Osteocyte (in vitro differentiated cells): Measurements from ENCODE around the gene MVD. TPM values are rescaled to one million over a fixed set of nuclear protein-coding genes. Genes with fewer than 3 reads are reported as not detected.
A peak's percentile ranks its signal among the peaks of the same experiment; 100 is the strongest.

Experiments used
- DNase-seq: peaks from one replicate; pipeline ENCODE4 v3.0.0; 2021; ENCODE audit warnings: mixed read lengths; ENCODE audit not compliant: unreplicated experiment; ENCODE audit errors: extremely low spot score
- H3K27ac Mint-ChIP-seq: one replicate; pipeline ENCODE4 v1.8.0; 2021; ENCODE audit warnings: mild to moderate bottlenecking, mixed read lengths; ENCODE audit not compliant: unreplicated experiment
- H3K27me3 Mint-ChIP-seq: one replicate; pipeline ENCODE4 v1.8.0; 2021; ENCODE audit warnings: mixed read lengths; ENCODE audit not compliant: unreplicated experiment
- H3K36me3 Mint-ChIP-seq: one replicate; pipeline ENCODE4 v1.8.0; 2021; ENCODE audit warnings: mixed read lengths; ENCODE audit not compliant: unreplicated experiment
- H3K4me1 Mint-ChIP-seq: one replicate; pipeline ENCODE4 v1.8.0; 2021; ENCODE audit warnings: mixed read lengths; ENCODE audit not compliant: unreplicated experiment
- H3K4me3 Mint-ChIP-seq: one replicate; pipeline ENCODE4 v1.8.0; 2021; ENCODE audit warnings: mild to moderate bottlenecking, moderate library complexity, mixed read lengths; ENCODE audit not compliant: unreplicated experiment
- H3K9me3 Mint-ChIP-seq: one replicate; pipeline ENCODE4 v1.8.0; 2021; ENCODE audit warnings: mixed read lengths; ENCODE audit not compliant: unreplicated experiment
- total RNA-seq: library from RNA; stranded (reverse); gene quantifications from 2 replicates; pipeline ENCODE4 v1.2.1, GENCODE V29; 2021
- TF ChIP-seq, protein P1 (sequence below): fragments of 200-600 bp; sonication (generic); IDR thresholded peaks from 2 replicates; pipeline ENCODE4 v1.5.0; 2021; ENCODE audit warnings: antibody characterized with exemption, mild to moderate bottlenecking, moderate library complexity

MVD gene
- total RNA-seq, 1 donor from 2014 or later = 32.8 TPM

DNA sequence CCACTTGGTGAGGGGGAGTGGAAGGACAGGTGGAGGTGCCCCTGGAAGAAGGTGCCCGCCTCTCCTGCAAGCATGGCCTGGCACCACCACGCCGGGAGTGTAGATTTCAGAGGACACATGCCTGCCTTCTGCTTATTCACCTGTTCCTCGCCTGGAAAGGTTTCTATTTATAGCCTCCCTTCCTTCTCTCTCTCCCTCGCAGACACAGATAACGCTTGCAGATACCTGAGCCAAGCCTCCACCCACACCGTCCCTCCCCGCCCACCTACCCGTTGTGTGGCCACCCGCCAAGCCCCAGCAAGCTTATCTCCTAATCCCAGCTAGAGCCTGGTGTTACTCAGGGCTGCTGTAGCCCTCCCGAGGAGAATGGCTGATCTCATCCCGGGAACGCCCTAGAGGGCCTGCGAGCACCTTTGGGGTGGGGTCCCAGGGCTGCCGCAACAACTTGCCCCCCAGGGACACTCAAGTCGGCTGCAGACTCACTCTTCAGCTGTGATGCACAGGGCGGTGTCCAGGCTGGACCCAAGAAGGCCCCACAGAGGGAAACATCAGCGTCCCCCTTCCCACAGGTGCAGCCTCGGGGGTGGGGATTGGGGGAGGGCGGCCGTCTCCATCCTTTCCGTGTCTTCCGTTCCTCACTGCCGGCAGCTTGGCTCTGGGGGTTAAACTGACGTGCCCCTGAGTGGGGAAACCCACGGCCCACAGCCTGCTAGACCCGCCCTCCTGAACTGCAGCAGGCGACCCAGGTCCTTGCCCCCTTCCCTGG lies 25.3 kb upstream of the MVD start:
- no peak for DNase-seq
- H3K4me1 Mint-ChIP-seq = peaks cover 2% of the 10 kb centered on the region
- no peaks in the 10 kb centered on the region for H3K9me3 Mint-ChIP-seq
- H3K27me3 Mint-ChIP-seq = peaks cover 42% of the 10 kb centered on the region
- H3K27ac Mint-ChIP-seq = no peak overlapping the region
- H3K4me3 Mint-ChIP-seq = no peak overlapping the region
- TF ChIP-seq, protein P1, sequence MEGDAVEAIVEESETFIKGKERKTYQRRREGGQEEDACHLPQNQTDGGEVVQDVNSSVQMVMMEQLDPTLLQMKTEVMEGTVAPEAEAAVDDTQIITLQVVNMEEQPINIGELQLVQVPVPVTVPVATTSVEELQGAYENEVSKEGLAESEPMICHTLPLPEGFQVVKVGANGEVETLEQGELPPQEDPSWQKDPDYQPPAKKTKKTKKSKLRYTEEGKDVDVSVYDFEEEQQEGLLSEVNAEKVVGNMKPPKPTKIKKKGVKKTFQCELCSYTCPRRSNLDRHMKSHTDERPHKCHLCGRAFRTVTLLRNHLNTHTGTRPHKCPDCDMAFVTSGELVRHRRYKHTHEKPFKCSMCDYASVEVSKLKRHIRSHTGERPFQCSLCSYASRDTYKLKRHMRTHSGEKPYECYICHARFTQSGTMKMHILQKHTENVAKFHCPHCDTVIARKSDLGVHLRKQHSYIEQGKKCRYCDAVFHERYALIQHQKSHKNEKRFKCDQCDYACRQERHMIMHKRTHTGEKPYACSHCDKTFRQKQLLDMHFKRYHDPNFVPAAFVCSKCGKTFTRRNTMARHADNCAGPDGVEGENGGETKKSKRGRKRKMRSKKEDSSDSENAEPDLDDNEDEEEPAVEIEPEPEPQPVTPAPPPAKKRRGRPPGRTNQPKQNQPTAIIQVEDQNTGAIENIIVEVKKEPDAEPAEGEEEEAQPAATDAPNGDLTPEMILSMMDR = no peak
- no peaks in the 10 kb centered on the region for H3K36me3 Mint-ChIP-seq

DNA sequence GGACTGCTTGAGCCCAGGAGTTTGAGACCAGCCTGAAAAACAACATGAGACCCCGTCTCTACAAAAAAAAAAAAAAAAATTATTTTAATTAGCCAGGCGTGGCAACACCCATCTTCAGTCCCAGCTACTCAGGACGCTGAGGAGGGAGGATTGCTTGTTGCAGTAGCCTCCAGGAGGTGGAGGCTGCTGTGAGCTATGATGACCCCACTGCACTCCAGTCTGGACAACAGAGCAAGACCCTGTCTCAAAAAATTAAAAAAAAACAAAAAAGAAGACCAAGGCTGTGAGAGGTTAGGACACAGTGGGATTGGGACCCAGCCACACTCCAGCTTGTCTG lies 24.8 kb upstream of the MVD start:
- DNase-seq = no peak
- no peak overlapping the region for H3K4me3 Mint-ChIP-seq
- H3K9me3 Mint-ChIP-seq = no peaks in the 10 kb centered on the region
- H3K36me3 Mint-ChIP-seq = no peaks in the 10 kb centered on the region
- TF ChIP-seq, protein P1 = no peak
- H3K27ac Mint-ChIP-seq = no peak overlapping the region
- peaks cover 2% of the 10 kb centered on the region for H3K4me1 Mint-ChIP-seq
- H3K27me3 Mint-ChIP-seq = peaks cover 42% of the 10 kb centered on the region

DNA sequence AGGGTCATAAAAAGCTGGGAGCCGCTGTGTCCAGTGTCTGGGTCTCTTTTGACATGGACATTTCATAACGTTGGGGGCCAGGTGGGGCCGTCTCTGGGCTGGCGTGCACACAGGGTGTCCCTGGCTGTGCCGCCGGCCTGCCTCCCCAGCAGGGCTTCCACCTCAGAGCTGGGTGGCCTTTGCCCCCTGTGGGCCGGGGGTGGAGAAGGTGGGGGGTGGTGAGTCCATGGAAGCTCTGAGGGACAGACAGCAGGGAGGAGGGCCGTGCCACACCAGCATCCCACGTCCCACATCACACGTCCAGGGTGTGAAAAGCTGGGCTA lies 24.3 kb upstream of the MVD start:
- Mint-ChIP-seq H3K27me3 (peaks cover 44% of the 10 kb centered on the region), H3K4me3 (no peak overlapping the region), H3K27ac (no peak overlapping the region), H3K9me3 (no peaks in the 10 kb centered on the region), H3K36me3 (no peaks in the 10 kb centered on the region), H3K4me1 (peaks cover 2% of the 10 kb centered on the region)
- TF ChIP-seq, protein P1 = no peak
- DNase-seq = no peak

DNA sequence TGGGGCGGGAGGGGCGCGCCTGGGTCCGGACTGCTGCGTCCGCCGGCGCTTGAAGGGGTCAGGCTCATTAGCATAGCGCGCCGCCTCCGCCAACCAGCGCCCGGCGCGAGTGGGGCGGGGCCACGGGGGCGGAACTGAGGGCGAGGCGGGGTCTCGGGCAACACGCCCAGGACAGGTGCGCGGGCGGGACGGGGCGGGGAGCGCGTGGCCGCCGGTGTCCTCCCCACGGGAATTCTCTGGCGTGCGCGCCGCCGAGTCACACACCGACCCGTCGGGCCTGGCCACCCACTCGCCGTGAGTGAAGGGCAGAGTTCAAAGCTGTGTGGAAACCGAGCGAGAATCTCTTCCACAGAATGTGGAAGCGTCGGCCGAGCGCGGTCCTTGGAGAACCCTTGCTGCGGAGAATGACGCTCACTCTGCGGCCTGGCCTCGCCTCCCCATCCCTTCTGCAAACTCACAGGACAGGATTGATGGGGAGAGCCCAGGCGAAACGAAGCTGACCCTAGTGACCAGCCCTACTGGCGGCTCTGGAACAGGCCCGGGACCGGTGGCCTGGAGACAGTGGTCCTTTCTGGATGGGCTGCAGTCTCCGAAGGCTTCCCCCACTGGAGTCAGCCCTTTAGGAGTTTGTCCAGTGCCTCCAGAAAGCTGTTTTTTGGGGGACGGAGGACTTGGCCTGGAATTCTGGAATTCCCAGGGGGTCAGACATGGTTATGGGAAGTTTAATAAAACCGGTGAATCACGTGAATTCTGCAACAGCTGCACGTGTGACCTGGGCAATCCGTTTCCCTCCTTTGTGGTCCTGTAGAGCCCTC lies 23.8 kb upstream of the MVD start, which contains the start of gene SNAI3:
Gene SNAI3, minus strand, starts transcription at position 69 of the 815 bp plus-strand sequence. CDS start 101 bp downstream, outside the sequence.
- no peak for DNase-seq
- no peaks in the 10 kb centered on the region for H3K9me3 Mint-ChIP-seq
- peaks cover 2% of the 10 kb centered on the region for H3K4me1 Mint-ChIP-seq
- no peaks in the 10 kb centered on the region for H3K36me3 Mint-ChIP-seq
- no peak within 1 kb of the TSS for H3K27ac Mint-ChIP-seq
- TF ChIP-seq, protein P1 = no peak
- peaks cover 44% of the 10 kb centered on the region for H3K27me3 Mint-ChIP-seq
- H3K4me3 Mint-ChIP-seq = peak within 1 kb of the TSS; percentile 61

DNA sequence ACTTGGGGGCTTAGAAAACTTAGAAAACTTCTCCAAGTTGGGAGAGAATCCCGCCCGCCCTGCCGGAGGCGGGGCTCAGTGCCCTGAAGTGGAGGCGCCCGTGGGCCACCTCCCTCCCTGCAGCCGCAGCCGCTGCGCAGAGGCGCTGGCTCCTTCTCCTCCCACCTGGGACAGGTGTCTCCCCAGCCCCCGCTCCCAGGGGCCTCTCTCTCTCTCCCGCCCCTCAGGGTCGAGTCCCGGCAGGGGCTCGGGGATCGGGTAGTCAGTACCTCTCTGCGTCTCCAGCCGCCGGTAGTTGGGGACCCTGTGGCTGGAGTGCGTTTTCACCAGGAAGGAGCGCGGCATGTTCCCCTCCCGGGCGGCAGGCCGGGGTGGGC lies 23.2 kb upstream of the MVD start:
- DNase-seq = no peak
- no peak overlapping the region for H3K27ac Mint-ChIP-seq
- no peaks in the 10 kb centered on the region for H3K36me3 Mint-ChIP-seq
- H3K4me1 Mint-ChIP-seq = peaks cover 2% of the 10 kb centered on the region
- peaks cover 44% of the 10 kb centered on the region for H3K27me3 Mint-ChIP-seq
- TF ChIP-seq, protein P1 = no peak
- peak overlapping the region; percentile 61 for H3K4me3 Mint-ChIP-seq
- H3K9me3 Mint-ChIP-seq = no peaks in the 10 kb centered on the region
